ENCODE results near the gene SLC27A5.
A peak's percentile ranks its signal among the peaks of the same experiment; 100 is the strongest.
"Not testable (repeated sequence)": the region's sequence is repeated elsewhere in the genome, so short reads cannot be mapped to it uniquely, and the experiment has no call there.

Gene SLC27A5

DNA sequence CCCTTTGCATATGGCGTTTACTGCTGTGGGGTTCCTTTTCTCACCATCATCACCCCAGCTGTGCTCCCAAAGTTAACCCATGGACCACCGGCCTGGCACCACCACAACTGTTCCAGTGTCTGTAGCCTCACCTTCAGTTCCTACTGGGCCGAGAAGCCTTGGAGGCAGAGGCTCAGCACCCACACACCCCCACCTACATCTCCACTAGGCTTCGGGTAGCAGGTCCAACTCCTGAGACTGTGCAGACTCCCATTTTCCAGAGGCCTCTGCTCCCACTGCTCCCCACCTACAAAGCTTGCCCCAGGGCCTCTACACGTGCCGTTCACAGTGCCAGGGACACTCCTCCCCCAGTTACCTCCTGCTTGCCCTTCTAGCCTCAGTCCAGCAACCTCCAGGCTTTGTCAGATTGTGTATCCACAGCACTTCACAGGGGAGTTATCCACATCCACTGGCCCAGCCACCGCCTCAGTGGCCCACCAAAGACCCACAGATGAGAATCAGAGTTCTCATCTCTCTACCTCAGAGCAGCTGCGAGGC, 14.1 kb downstream of the SLC27A5 start:
- DNase-seq (ENCODE audit: low read depth) = no peak

DNA sequence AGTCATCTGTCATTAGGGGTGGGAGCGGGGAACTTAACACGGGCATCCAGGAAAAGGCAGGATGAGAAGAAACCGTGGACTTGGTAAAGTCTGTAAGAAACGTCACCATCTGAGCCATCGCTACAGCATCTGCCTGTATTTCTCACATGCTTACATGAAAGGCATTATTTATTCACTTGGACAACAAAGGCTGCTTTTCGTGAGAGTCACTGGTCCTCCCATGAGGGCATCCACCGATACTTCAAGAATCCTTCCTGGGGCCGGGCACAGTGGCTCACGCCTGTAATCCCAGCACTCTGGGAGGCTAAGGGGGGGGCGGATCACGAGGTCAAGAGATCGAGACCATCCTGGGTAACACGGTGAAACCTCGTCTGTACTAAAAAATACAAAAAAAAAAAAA, 19.5 kb downstream of the SLC27A5 start:
- DNase-seq (ENCODE audit: low read depth) = no peak

DNA sequence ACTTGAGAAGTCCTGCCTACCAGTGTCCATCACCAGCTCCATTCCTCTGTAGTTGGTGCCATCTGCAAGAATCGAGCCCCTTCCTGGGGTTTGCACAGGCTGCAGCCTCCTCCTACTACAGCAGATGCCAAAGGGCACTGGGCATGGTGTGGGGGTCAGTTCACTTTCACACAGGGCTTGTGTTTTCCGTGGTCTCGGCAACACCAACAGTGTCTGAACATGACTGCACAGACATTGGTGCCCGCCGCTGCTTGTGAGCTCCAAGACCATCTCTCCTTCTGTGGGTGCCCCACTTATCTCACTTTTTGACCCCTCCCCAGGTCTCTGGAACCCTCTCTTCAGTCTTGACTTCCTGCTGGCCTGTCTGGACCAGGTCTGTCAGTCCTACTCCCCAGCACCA, 20.4 kb downstream of the SLC27A5 start:
- DNase-seq (ENCODE audit: low read depth) = no peak

DNA sequence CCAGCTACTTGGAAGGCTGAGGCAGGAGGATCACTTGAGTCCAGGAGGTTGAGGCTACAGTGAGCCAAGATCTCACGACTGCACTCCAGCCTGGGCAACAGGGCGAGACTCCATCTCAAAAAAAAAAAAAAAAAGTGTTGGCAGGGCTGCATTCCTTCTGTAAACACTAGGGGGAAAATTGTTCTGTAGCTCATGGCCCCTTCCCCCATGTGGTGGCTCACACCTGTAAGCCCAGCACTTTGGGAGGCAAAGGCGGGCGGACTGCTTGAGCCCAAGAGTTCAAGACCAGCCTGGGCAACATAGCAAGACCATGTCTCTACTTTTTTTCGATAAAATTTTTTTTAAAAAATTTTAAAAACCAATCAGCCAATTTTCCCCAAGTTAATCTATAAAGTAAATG, 27.4 kb downstream of the SLC27A5 start:
- not testable (repeated sequence) for DNase-seq (ENCODE audit: low read depth)

GRCh38 chr19:58483776-58484175, 28.0 kb downstream of the SLC27A5 start:
- DNase-seq (ENCODE audit: low read depth) = no peak

- no peak for DNase-seq (ENCODE audit: low read depth)
These were observed 29.4 kb downstream of the SLC27A5 start for GRCh38 chr19:58482372-58482771.

DNA sequence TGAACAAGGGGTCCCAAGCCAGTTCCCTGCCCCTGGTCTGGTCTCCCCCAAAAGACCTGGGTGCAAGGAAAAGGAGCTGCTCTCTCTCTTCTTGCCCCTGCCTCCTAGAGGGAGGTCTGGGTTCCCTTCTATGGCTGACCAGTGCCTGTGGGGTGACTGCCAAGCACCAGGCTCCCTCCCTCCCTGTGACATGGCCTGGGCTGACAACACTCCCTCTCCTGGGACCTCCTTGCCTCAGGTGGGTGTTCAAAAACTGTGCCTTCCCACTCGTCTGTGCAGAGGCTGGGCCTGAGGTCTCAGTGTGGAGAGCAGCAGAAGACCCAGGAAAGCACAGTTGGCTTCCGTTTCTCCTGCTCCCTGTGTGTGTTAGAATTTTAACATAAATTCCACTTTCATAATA, 31.0 kb downstream of the SLC27A5 start:
- DNase-seq (ENCODE audit: low read depth) = no peak

DNA sequence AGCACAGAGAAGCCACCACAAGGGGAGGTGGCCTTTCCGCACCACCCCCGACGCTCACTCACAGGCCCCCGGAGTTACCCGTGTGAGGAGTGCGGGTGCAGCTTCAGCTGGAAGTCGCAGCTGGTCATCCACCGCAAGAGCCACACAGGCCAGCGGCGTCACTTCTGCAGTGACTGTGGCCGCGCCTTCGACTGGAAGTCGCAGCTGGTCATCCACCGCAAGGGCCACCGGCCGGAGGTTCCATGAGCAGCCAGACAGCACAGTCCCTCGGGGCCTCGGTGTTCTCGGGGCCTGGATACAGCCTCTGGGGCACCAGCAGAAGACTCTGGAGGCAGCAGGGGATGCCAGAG, 31.3 kb downstream of the SLC27A5 start:
- no peak for DNase-seq (ENCODE audit: low read depth)

- no peak for DNase-seq (ENCODE audit: low read depth)
These were observed 31.9 kb downstream of the SLC27A5 start for GRCh38 chr19:58479736-58480480.

DNA sequence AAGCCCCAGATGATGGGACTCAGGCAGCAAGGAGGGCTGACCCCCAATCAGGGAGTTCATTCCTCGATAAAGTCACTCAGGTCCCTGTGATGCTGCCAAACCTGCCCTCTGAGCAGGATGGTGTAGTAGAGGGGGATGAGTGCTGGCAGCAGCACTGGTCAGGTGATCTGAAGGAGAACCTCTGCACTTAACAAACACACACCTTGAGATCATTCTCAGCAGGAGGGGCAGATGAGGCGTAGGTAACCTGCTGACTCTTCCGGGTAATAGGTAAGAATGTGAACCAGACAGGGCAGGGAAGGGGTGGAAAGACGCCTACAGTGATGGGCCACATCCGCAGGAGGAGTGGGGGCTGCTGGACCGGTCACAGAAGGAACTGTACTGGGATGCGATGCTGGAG, 32.5 kb downstream of the SLC27A5 start:
- no peak for DNase-seq (ENCODE audit: low read depth)

- DNase-seq (ENCODE audit: low read depth) = no peak
These were observed 33.9 kb downstream of the SLC27A5 start for GRCh38 chr19:58477871-58478270.

GRCh38 chr19:58477130-58477529, 34.7 kb downstream of the SLC27A5 start:
- DNase-seq (ENCODE audit: low read depth) = no peak

GRCh38 chr19:58476498-58477015, 35.2 kb downstream of the SLC27A5 start:
- no peak for DNase-seq (ENCODE audit: low read depth)

DNA sequence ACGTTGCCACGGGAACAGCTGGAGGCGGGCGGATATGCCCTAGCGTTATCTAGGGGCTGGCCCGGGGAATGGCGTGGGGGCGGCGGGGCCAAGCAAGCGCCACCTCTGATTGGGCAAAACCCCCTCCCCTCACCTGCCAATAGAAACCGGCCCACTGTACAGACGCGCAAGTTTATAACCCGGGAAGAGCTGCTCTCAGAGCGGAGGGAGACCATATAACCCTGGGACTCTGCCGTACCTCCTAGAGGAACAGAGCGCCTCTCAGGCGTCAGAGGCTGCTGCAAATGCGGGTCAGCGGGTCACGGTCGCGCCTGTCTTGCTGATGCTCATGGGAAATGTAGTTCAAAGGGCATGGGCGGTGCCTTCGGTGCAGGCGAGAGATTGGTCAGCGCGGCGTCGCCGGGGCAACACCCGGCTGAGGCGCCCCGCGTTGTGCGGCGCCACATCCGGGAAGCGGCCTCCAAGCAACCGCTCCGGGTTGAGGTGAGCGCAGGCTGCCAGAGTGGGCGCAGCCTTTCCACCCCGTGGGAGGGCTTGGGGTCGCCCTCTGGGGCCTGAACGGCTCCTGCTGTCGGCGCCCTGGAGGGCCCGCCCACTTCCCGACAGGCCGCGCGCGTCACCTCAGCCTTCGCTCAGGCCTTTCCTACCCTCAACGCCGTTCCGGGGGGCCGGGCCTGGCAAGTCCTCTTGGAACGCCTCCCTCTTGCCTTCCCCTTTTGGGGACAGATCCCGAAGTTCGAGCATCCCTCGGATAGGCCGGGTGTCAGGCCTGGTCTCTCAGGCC, 35.9 kb downstream of the SLC27A5 start, which contains the start of gene ZNF446:
TSS of gene ZNF446 (plus strand) at position 639 of the 784 bp plus-strand sequence. CDS start 867 bp downstream, outside the sequence.
- peak; percentile 94 for DNase-seq (ENCODE audit: low read depth)

- no peak for DNase-seq (ENCODE audit: low read depth)
These were observed 36.6 kb downstream of the SLC27A5 start for GRCh38 chr19:58474997-58475713.

GRCh38 chr19:58474291-58474996, 37.3 kb downstream of the SLC27A5 start:
- DNase-seq (ENCODE audit: low read depth) = no peak

DNA sequence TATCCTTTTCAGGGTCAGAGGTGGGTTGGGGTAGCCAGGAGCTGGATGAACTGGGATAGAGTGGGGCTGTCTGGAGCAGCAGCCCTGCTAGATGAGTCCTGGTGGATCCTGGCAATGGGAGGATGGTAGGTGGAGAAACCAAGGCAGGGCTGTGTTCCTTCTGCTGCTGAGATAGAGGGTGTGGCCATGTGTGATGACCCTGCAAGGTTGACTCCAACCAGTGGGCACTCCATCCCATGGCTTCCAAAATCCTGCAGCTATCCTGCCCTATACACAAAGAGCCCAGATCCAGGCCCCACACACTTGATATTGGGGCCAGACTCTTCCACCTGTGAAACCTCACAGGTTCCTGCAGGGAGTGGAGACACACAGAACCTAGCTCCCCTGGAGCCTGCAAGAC, 38.0 kb downstream of the SLC27A5 start:
- no peak for DNase-seq (ENCODE audit: low read depth)

DNA sequence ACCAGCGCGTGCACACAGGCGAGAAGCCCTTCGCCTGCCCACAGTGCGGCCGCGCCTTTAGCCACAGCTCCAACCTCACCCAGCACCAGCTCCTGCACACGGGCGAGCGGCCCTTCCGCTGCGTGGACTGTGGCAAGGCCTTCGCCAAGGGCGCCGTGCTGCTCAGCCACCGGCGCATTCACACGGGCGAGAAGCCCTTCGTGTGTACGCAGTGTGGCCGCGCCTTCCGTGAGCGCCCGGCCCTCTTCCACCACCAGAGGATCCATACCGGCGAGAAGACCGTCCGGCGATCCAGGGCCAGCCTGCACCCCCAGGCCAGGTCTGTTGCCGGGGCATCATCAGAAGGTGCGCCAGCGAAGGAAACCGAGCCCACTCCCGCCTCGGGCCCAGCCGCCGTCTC, 40.1 kb downstream of the SLC27A5 start:
- DNase-seq (ENCODE audit: low read depth) = no peak

GRCh38 chr19:58470837-58471543, 40.8 kb downstream of the SLC27A5 start:
- DNase-seq (ENCODE audit: low read depth) = not testable (repeated sequence)

- no peak for DNase-seq (ENCODE audit: low read depth)
These were observed 42.4 kb downstream of the SLC27A5 start for GRCh38 chr19:58469241-58470013.

All from GM04504 (cell line).